ENCODE results near the gene B3GNT3.
A peak's percentile ranks its signal among the peaks of the same experiment; 100 is the strongest.

Gene B3GNT3, protein sequence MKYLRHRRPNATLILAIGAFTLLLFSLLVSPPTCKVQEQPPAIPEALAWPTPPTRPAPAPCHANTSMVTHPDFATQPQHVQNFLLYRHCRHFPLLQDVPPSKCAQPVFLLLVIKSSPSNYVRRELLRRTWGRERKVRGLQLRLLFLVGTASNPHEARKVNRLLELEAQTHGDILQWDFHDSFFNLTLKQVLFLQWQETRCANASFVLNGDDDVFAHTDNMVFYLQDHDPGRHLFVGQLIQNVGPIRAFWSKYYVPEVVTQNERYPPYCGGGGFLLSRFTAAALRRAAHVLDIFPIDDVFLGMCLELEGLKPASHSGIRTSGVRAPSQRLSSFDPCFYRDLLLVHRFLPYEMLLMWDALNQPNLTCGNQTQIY

GRCh38 chr19:17794731-17795494 is at the start of gene B3GNT3:
Gene B3GNT3 (plus strand): TSS chr19:17795138. CDS start chr19:17807808, 12,670 bp downstream.
- TF ChIP-seq CTCF (IDR thresholded peaks at IDR 0.05; ENCODE audit: extremely low read depth, insufficient read depth, missing control alignments), result no peak
- in situ Hi-C loops (cut with MboI; ENCODE audit: low pct_unique_long_range_greater_than_20kb, low sequenced_read_pairs, unreplicated experiment), result no loop called here
- DNase-seq (ENCODE audit: low spot score), result no peak

DNA sequence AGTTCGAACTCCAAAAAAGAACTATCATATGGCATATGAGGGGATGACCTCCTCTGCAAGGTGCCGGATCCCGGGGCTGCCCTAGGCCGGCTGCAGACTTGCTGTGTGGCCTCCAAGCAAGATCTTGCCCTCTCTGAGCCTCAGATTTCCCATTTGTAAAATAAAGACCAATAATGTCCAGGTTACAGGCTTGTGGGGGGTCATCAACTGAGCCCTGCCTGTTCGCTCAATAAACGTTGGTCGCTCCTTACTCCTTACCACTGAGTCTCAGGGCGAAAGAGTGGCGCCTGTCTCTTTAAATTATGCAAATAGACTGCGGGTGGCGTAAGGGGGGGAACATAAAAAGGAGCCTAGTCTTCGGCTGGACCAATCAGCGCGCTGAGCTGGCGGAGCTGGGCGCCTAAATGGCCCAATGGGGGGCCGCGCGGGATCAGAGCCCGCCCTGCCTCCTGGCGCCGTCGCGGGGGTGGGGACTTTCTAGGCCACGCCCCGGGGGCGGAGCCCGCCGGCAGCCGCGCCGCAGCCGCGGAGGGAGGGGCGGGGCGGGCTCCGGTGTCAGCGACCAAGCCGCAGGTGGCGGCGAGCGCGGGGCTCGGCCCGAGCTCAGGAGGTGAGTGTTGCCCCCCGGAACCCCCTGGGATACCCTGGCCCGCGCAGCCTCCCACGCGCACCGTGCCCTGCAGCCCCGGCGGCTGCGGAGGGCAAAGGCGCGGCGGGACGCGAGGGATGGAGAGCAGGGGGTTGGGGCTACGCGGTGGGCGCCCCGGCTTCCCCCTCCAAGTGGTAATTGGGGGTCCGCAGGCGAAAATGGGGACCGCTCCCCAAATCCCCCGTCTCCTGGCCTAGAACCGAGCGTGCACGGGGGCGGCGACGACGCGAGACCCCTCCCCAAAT is 47.5 kb upstream of the B3GNT3 start:
- no peak for TF ChIP-seq CTCF (IDR thresholded peaks at IDR 0.05; ENCODE audit: extremely low read depth, insufficient read depth, missing control alignments)
- in situ Hi-C loops (cut with MboI; ENCODE audit: low pct_unique_long_range_greater_than_20kb, low sequenced_read_pairs, unreplicated experiment), result no loop called here
- peak; percentile 98 for DNase-seq (ENCODE audit: low spot score)

- TF ChIP-seq CTCF (IDR thresholded peaks at IDR 0.05; ENCODE audit: extremely low read depth, insufficient read depth, missing control alignments), result no peak
- in situ Hi-C loops (cut with MboI; ENCODE audit: low pct_unique_long_range_greater_than_20kb, low sequenced_read_pairs, unreplicated experiment), result no loop called here
- no peak for DNase-seq (ENCODE audit: low spot score)
Observed at GRCh38 chr19:17748884-17749638, 45.9 kb upstream of the B3GNT3 start.

DNA sequence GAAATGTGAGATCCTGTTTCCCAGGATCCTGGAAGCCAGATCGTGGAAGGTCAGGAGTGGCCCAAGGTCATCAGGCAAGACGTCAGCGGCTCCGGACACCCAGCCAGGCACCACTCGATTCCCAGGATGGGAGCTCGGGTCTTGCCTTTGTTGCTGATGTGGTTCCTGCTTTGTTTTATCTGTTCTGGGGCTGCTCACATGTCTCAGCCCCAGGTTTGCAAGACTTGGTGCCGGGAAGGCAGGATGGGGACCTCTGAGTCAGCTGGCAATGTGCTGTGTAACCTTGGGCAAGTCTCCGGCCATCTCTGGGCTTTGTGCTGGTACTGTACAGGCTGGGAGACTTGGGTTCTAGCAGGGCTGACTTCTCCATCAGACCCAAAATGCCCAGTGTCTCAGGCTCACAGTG is 45.0 kb upstream of the B3GNT3 start:
- no peak for DNase-seq (ENCODE audit: low spot score)
- TF ChIP-seq CTCF (IDR thresholded peaks at IDR 0.05; ENCODE audit: extremely low read depth, insufficient read depth, missing control alignments), result no peak
- in situ Hi-C loops (cut with MboI; ENCODE audit: low pct_unique_long_range_greater_than_20kb, low sequenced_read_pairs, unreplicated experiment), result no loop called here

- no peak for TF ChIP-seq CTCF (IDR thresholded peaks at IDR 0.05; ENCODE audit: extremely low read depth, insufficient read depth, missing control alignments)
- peak; percentile 75 for DNase-seq (ENCODE audit: low spot score)
- in situ Hi-C loops (cut with MboI; ENCODE audit: low pct_unique_long_range_greater_than_20kb, low sequenced_read_pairs, unreplicated experiment), result no loop called here
Observed at GRCh38 chr19:17751103-17751911, 43.6 kb upstream of the B3GNT3 start, which contains the start of gene FCHO1. Gene FCHO1 (plus strand): TSS chr19:17751477. CDS start chr19:17755165, 3,688 bp downstream.
